BE2C (cell line): Measurements from ENCODE around the gene ARMCX2.
"Not testable (repeated sequence)": the region's sequence is repeated elsewhere in the genome, so short reads cannot be mapped to it uniquely, and the experiment has no call there.

Experiments
- DNase-seq: peaks from one replicate; pipeline ENCODE4 v3.0.0-alpha.2; 2020
- H3K27me3 ChIP-seq: fragments of 250-450 bp; sonication (Bioruptor Pico); 2 replicates; pipeline ENCODE4 v1.5.1; 2020; ENCODE audit warnings: mild to moderate bottlenecking
- H3K36me3 ChIP-seq: fragments of 250-450 bp; sonication (Bioruptor Pico); 2 replicates; pipeline ENCODE4 v1.5.1; 2020; ENCODE audit warnings: mild to moderate bottlenecking
- H3K4me1 ChIP-seq: fragments of 250-450 bp; sonication (Bioruptor Pico); 2 replicates; pipeline ENCODE4 v1.5.1; 2020
- H3K4me3 ChIP-seq: 2 replicates; pipeline ENCODE4 v1.5.1; 2011; ENCODE audit warnings: low read depth, low read length
- H3K9me3 ChIP-seq: fragments of 250-450 bp; sonication (Bioruptor Pico); 2 replicates; pipeline ENCODE4 v1.5.1; 2020
- TF ChIP-seq, protein P1 (sequence below): IDR thresholded peaks from 2 replicates; pipeline ENCODE4 v1.5.1; 2012; ENCODE audit warnings: mild to moderate bottlenecking, low read depth, low read length

The ARMCX2 gene

DNA sequence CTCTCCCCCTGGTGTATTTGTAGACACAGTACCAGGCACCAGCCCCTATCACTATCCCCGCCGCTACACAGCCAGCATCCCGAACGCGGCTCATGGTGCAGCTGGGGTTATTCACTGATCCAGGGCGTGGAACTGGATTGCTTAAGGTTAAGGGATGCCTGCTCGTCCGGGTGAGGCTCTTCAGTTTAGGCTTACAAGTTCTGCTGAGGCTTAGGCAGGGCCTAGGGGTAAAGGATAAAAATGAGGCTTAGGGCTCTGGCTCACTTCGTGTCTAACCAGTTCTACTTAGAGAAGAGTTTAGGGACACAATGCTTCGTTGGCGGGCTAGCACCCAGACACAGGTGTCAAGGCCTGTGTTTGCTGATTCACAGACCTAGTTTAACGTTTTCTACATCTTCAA lies 2.2 kb downstream of the ARMCX2 start:
- no peak for DNase-seq
- TF ChIP-seq, protein P1, sequence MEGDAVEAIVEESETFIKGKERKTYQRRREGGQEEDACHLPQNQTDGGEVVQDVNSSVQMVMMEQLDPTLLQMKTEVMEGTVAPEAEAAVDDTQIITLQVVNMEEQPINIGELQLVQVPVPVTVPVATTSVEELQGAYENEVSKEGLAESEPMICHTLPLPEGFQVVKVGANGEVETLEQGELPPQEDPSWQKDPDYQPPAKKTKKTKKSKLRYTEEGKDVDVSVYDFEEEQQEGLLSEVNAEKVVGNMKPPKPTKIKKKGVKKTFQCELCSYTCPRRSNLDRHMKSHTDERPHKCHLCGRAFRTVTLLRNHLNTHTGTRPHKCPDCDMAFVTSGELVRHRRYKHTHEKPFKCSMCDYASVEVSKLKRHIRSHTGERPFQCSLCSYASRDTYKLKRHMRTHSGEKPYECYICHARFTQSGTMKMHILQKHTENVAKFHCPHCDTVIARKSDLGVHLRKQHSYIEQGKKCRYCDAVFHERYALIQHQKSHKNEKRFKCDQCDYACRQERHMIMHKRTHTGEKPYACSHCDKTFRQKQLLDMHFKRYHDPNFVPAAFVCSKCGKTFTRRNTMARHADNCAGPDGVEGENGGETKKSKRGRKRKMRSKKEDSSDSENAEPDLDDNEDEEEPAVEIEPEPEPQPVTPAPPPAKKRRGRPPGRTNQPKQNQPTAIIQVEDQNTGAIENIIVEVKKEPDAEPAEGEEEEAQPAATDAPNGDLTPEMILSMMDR = no peak
- Histone ChIP-seq H3K36me3 (no peaks in the 10 kb centered on the region), H3K4me1 (no peaks in the 10 kb centered on the region), H3K4me3 (no peak overlapping the region), H3K9me3 (no peaks in the 10 kb centered on the region), H3K27me3 (no peaks in the 10 kb centered on the region)

DNA sequence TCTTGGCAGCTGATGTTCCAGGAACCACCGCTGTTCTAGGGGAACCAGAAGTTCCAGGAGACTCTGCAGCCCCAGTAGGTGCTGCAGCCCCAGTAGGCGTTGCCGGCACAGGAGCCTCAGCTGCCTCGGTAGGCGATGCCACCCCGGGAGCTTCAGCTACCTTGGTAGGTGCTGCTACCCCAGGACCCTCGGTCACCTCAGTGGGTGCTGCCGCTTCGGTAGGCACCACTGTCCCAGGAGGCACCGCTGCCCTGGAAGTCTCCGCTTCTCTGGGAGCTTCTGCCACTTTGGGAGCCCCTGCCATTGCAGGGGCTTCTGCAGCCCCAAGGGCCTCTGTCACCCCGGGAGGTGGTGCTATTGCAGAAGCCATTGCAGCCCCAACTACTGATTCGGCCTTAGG lies 2.8 kb downstream of the ARMCX2 start:
- no peaks in the 10 kb centered on the region for H3K36me3 ChIP-seq
- TF ChIP-seq, protein P1 = no peak
- DNase-seq = no peak

DNA sequence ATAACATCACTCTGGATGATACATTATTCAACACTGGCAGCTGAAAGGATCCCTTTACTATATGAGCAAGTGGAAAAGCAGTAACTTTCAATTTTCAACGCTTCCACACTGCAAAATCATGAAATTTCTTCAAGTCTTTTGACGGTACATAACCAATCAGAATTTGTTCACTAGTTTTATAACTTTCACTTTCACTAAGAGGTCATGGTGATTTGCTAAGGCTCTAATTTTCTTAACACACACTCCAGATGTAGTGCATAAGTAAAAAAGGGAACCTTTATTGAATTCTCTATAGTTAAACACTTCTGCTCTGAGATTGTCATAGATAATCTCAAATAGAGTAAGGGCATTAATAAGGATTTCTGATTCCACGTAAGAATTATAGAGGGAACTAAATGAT lies 4.1 kb downstream of the ARMCX2 start:
- Histone ChIP-seq H3K4me3 (no peak overlapping the region), H3K36me3 (no peaks in the 10 kb centered on the region), H3K4me1 (no peaks in the 10 kb centered on the region), H3K27me3 (no peaks in the 10 kb centered on the region), H3K9me3 (no peaks in the 10 kb centered on the region)
- TF ChIP-seq, protein P1 = no peak
- DNase-seq = no peak

More for the DNA sequence above, 2.8 kb downstream of the ARMCX2 start:
- Histone ChIP-seq H3K27me3 (no peaks in the 10 kb centered on the region), H3K4me1 (no peaks in the 10 kb centered on the region), H3K9me3 (no peaks in the 10 kb centered on the region), H3K4me3 (no peak overlapping the region)

DNA sequence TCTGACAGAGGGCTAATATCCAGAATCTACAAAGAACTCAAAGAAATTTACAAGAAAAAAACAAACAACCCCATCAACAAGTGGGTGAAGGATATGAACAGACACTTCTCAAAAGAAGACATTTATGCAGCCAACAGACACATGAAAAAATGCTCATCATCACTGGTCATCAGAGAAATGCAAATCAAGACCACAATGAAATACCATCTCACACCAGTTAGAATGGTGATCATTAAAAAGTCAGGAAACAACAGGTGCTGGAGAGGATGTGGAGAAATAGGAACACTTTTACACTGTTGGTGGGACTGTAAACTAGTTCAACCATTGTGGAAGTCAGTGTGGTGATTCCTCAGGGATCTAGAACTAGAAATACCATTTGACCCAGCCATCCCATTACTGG lies 11.9 kb downstream of the ARMCX2 start:
- not testable (repeated sequence) for DNase-seq, H3K4me3 ChIP-seq, H3K36me3 ChIP-seq, H3K9me3 ChIP-seq, H3K27me3 ChIP-seq, H3K4me1 ChIP-seq

DNA sequence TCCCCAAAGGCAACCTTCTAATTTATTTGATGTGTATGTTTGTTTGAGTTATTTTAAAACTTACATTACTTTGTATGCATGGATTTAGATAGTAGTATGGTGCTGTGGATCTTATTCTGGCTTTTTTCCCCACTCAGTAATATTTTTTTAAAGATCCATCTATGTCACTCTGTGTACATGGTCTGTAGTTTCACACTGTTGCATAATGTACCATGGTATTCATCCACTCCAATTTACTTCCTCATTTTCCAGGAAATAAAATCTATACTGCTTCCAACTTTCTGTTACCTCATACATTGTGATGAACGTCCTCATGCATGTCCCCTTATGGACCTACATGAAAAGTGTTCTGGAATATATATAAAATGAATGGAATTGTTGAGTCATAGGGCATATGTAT lies 17.6 kb downstream of the ARMCX2 start:
- Histone ChIP-seq H3K27me3 (no peaks in the 10 kb centered on the region), H3K4me1 (no peaks in the 10 kb centered on the region), H3K36me3 (no peaks in the 10 kb centered on the region), H3K4me3 (no peak overlapping the region), H3K9me3 (no peaks in the 10 kb centered on the region)
- TF ChIP-seq, protein P1 = no peak
- no peak for DNase-seq

DNA sequence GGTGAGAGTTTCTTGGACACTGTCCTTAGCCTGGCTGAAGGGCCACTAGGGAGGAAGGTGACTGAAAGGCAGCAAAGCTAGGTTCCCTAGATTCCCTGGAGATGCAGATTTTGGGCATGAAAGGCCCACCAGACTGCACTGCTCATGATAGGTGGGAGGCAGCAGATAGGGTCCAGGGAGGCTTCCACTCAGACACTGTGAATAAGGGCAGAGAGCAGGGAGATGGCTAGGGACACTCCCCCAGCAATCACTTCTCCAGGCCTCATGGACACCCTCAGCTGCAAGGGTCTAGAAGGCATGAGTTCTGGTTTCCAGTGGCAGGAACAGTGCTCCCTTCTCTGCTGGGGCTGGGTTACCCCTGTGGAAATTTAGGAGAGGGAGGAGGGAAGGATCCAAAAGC lies 20.1 kb downstream of the ARMCX2 start:
- H3K9me3 ChIP-seq = no peaks in the 10 kb centered on the region
- TF ChIP-seq, protein P1 = no peak
- H3K27me3 ChIP-seq = no peaks in the 10 kb centered on the region
- no peaks in the 10 kb centered on the region for H3K36me3 ChIP-seq
- no peak overlapping the region for H3K4me3 ChIP-seq
- no peaks in the 10 kb centered on the region for H3K4me1 ChIP-seq
- DNase-seq = no peak

DNA sequence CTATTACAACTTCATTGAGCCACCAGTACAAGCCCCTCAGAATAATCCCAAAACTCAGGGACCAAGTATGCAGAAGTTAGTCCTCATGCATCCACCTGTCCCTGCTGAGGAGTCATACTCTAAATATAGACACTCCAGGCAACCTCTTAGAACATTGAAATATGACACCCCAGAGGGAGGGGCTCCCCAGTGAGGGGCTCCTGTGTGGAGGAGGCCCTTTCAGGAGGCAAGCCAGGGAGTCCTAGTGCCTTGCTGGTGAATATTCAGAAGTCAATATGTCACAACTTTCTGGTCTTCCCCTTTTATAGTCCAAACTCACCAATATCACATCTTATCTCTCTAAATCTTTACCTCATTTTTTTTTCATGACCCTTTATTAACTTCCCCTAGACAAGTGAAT lies 40.3 kb downstream of the ARMCX2 start:
- DNase-seq = no peak
- H3K4me3 ChIP-seq = no peak overlapping the region
- TF ChIP-seq, protein P1 = no peak
- no peaks in the 10 kb centered on the region for H3K36me3 ChIP-seq
- no peaks in the 10 kb centered on the region for H3K9me3 ChIP-seq
- no peaks in the 10 kb centered on the region; the same call in 1 of the 2 replicates for H3K4me1 ChIP-seq
- H3K27me3 ChIP-seq = no peaks in the 10 kb centered on the region
